ENCODE data around the gene PSMB5.

PSMB5 gene

GRCh38 chr14:23058654-23059504 is 24.2 kb upstream of the PSMB5 start:
- no peak for DNase-seq (ENCODE audit: low read depth)

GRCh38 chr14:23057757-23058653 is 23.3 kb upstream of the PSMB5 start:
- DNase-seq (ENCODE audit: low read depth): peak; percentile 86

GRCh38 chr14:23056956-23057756 is 22.5 kb upstream of the PSMB5 start, which contains the start of gene CDH24:
TSS of gene CDH24 (minus strand) at chr14:23057520. CDS start at chr14:23055733, 1,787 bp downstream.
- peak; percentile 55 for DNase-seq (ENCODE audit: low read depth)

- DNase-seq (ENCODE audit: low read depth): peak; percentile 60
Observed at GRCh38 chr14:23056145-23056955, 21.6 kb upstream of the PSMB5 start.

GRCh38 chr14:23055621-23056144 is 21.0 kb upstream of the PSMB5 start:
- no peak for DNase-seq (ENCODE audit: low read depth)

- DNase-seq (ENCODE audit: low read depth): no peak
Observed at GRCh38 chr14:23055147-23055550, 20.4 kb upstream of the PSMB5 start.

- DNase-seq (ENCODE audit: low read depth): peak; percentile 22
Observed at GRCh38 chr14:23054000-23054811, 19.5 kb upstream of the PSMB5 start.

GRCh38 chr14:23053426-23053825 is 18.7 kb upstream of the PSMB5 start:
- DNase-seq (ENCODE audit: low read depth): no peak

- DNase-seq (ENCODE audit: low read depth): no peak
Observed at GRCh38 chr14:23052671-23053070, 18.0 kb upstream of the PSMB5 start.

GRCh38 chr14:23052182-23052623 is 17.5 kb upstream of the PSMB5 start:
- no peak for DNase-seq (ENCODE audit: low read depth)

- DNase-seq (ENCODE audit: low read depth): no peak
Observed at GRCh38 chr14:23051141-23052057, 16.7 kb upstream of the PSMB5 start.

- DNase-seq (ENCODE audit: low read depth): no peak
Observed at GRCh38 chr14:23049011-23049410, 14.3 kb upstream of the PSMB5 start.

GRCh38 chr14:23047751-23048693 is 13.3 kb upstream of the PSMB5 start:
- no peak for DNase-seq (ENCODE audit: low read depth)

- DNase-seq (ENCODE audit: low read depth): no peak
Observed at GRCh38 chr14:23047034-23047634, 12.4 kb upstream of the PSMB5 start.

GRCh38 chr14:23045419-23046357 is 11.0 kb upstream of the PSMB5 start:
- DNase-seq (ENCODE audit: low read depth): no peak

- DNase-seq (ENCODE audit: low read depth): no peak
Observed at GRCh38 chr14:23044840-23045239, 10.1 kb upstream of the PSMB5 start.

Data from activated T-cell treated with anti-CD3 and anti-CD28 coated beads for 1 hour (primary cell).